HCT116 (cell line): ENCODE measurements around the gene ZNF524. TPM values are rescaled to one million over a fixed set of nuclear protein-coding genes. Genes with fewer than 3 reads are reported as not detected.

ENCODE experiments used
- ATAC-seq: fragments of 200-7000 bp; cut with Tn5 transposase; 2 replicates; pipeline ENCODE4 v1.9.1; 2020; ENCODE audit warnings: mild to moderate bottlenecking, moderate library complexity
- BruUV-seq: library from RNA; stranded (reverse); fragments of 400-500 nt; replicated peaks from 2 replicates; lab custom pipeline; 2021; lab: Mats Ljungman, UMichigan
- CTCF ChIA-PET: fragments of 300-600 bp; sonication (Branson Sonifier 250); formaldehyde crosslinking; loops from one replicate; lab custom pipeline; 2021; ENCODE audit warnings: antibody characterized with exemption; lab: Charles Lee
- POLR2A ChIA-PET: fragments of 300-600, 350-600 bp; sonication (Branson Sonifier 250); formaldehyde crosslinking; loops from one replicate; lab custom pipeline; 2021; ENCODE audit warnings: antibody characterized with exemption; lab: Charles Lee
- RAD21 ChIA-PET, 2 experiments: fragments of 300-600 bp; sonication (Branson Sonifier 250); formaldehyde crosslinking; loops; one replicate each; lab custom pipeline; 2023; ENCODE audit warnings: low total read pairs in 2 of 2; ENCODE audit not compliant: uncharacterized antibody in 2 of 2, unreplicated experiment in 2 of 2, low non-redundant PET in 1 of 2; lab: Charles Lee
- DNase-seq: peaks from one replicate; pipeline ENCODE4 v3.0.0-alpha.2; 2010; ENCODE audit warnings: low read depth, low spot score
- H2AFZ ChIP-seq: fragments of 200-600 bp; shearing (Covaris generic), sonication (generic); 2 replicates; pipeline ENCODE4 v1.6.1; 2017; ENCODE audit warnings: low read depth, mixed run types, mixed read lengths, antibody characterized with exemption, low read length; ENCODE audit not compliant: poor library complexity, severe bottlenecking
- H3K27ac ChIP-seq: 2 replicates; pipeline ENCODE4 v1.5.1; 2012; ENCODE audit warnings: low read depth, low read length
- H3K27me3 ChIP-seq: fragments of 200-600 bp; sonication (generic); 2 replicates; pipeline ENCODE4 v1.6.1; 2016; ENCODE audit warnings: mixed run types, low read length, mixed read lengths; ENCODE audit not compliant: insufficient read depth
- H3K36me3 ChIP-seq, 2 experiments: fragments of 200-500 bp in 1 of 2; fragments of 200-600 bp in 1 of 2; sonication (Bioruptor generic) in 1 of 2; sonication (generic) in 1 of 2; 2 replicates each; pipeline versions ENCODE4 v1.5.1 to v1.6.1; 2014 to 2016; ENCODE audit warnings: low read length in 2 of 2, inconsistent platforms in 1 of 2, mixed read lengths in 1 of 2, mixed run types in 1 of 2; ENCODE audit not compliant: insufficient read depth in 2 of 2, control insufficient read depth in 1 of 2
- H3K4me1 ChIP-seq, 2 experiments: fragments of 200-600 bp in 1 of 2; sonication (generic) in 1 of 2; 2 replicates each; pipeline versions ENCODE4 v1.5.1 to v1.6.1; 2012 to 2017; ENCODE audit warnings: low read length in 2 of 2, inconsistent platforms in 1 of 2, mild to moderate bottlenecking in 1 of 2, mixed read lengths in 1 of 2, mixed run types in 1 of 2, moderate library complexity in 1 of 2; ENCODE audit not compliant: insufficient read depth in 2 of 2, control insufficient read depth in 1 of 2
- H3K4me2 ChIP-seq: fragments of 200-600 bp; sonication (generic); 2 replicates; pipeline ENCODE4 v1.6.1; 2017; ENCODE audit warnings: mixed run types, low read length, mixed read lengths
- H3K4me3 ChIP-seq, 2 experiments: fragments of 200-600 bp in 1 of 2; sonication (generic) in 1 of 2; replicated peaks in 1 of 2; 2 replicates each; pipeline ENCODE4 v1.5.1; 2011 to 2016; ENCODE audit warnings: low read length in 2 of 2, control low read depth in 1 of 2, low read depth in 1 of 2, mild to moderate bottlenecking in 1 of 2, mixed read lengths in 1 of 2, mixed run types in 1 of 2
- H3K79me2 ChIP-seq: fragments of 200-600 bp; sonication (generic); 2 replicates; pipeline ENCODE4 v1.6.1; 2017; ENCODE audit warnings: mild to moderate bottlenecking, mixed run types, low read length, moderate library complexity, mixed read lengths; ENCODE audit not compliant: insufficient read depth
- H3K9ac ChIP-seq: fragments of 200-600 bp; sonication (generic); 2 replicates; pipeline ENCODE4 v1.6.1; 2016; ENCODE audit warnings: low read length, mixed read lengths
- H3K9me2 ChIP-seq: fragments of 200-600 bp; sonication (generic), shearing (Covaris generic); 2 replicates; pipeline ENCODE4 v1.6.1; 2017; ENCODE audit warnings: mixed run types, mild to moderate bottlenecking, moderate library complexity; ENCODE audit not compliant: insufficient read depth
- H3K9me3 ChIP-seq, 2 experiments: fragments of 200-500 bp in 1 of 2; fragments of 200-600 bp in 1 of 2; sonication (Bioruptor generic) in 1 of 2; sonication (generic) in 1 of 2; 2 replicates each; pipeline ENCODE4 v1.6.1; 2014 to 2017; ENCODE audit warnings: low read length in 2 of 2, mixed read lengths in 2 of 2, inconsistent platforms in 1 of 2, low read depth in 1 of 2, mild to moderate bottlenecking in 1 of 2, mixed run types in 1 of 2, moderate library complexity in 1 of 2; ENCODE audit not compliant: control insufficient read depth in 1 of 2, insufficient read depth in 1 of 2
- H4K20me1 ChIP-seq: fragments of 200-600 bp; sonication (generic), shearing (Covaris generic); 2 replicates; pipeline ENCODE4 v1.6.1; 2017; ENCODE audit warnings: mixed run types, mild to moderate bottlenecking, moderate library complexity; ENCODE audit not compliant: insufficient read depth
- ATF3 ChIP-seq: IDR thresholded peaks from 2 replicates; pipeline ENCODE4 v1.6.1; 2012
- CBX3 ChIP-seq: IDR thresholded peaks from 2 replicates; pipeline ENCODE4 v1.6.1; 2012; ENCODE audit warnings: low read depth
- JUND ChIP-seq: IDR thresholded peaks from 2 replicates; pipeline ENCODE4 v1.6.1; 2012
- MAX ChIP-seq: IDR thresholded peaks from 2 replicates; pipeline ENCODE4 v1.6.1; 2012
- POLR2AphosphoS5 ChIP-seq: IDR thresholded peaks from 2 replicates; pipeline ENCODE4 v1.6.1; 2011; ENCODE audit warnings: mild to moderate bottlenecking, low read depth, low read length, moderate library complexity
- RAD21 ChIP-seq: IDR thresholded peaks from 2 replicates; pipeline ENCODE4 v1.6.1; 2012; ENCODE audit warnings: low read depth, mild to moderate bottlenecking
- SIN3A ChIP-seq: IDR thresholded peaks from 2 replicates; pipeline ENCODE4 v1.6.1; 2012; ENCODE audit warnings: low read depth
- SP1 ChIP-seq: IDR thresholded peaks from 2 replicates; pipeline ENCODE4 v1.6.1; 2012; ENCODE audit warnings: low read depth
- SRF ChIP-seq: IDR thresholded peaks from 2 replicates; pipeline ENCODE4 v1.6.1; 2012; ENCODE audit warnings: low read depth
- intact Hi-C: fragments of 100-400 bp; cut with micrococcal nuclease; formaldehyde crosslinking; loops from 2 replicates; pipeline ENCODE4 v1.10.0; 2022
- total RNA-seq: library from RNA; stranded (reverse); gene quantifications from one replicate; pipeline ENCODE4 v1.2.1, GENCODE V29; 2021; ENCODE audit not compliant: unreplicated experiment

The ZNF524 gene
- total RNA-seq, 1 experiment from 2014 or later = 17.2 TPM

- no peaks in the 10 kb centered on the region for H3K9me3 ChIP-seq
- POLR2A ChIA-PET = no interaction called here
- no peaks in the 10 kb centered on the region for H3K27me3 ChIP-seq
- H3K9me2 ChIP-seq = no peaks in the 10 kb centered on the region
- DNase-seq = no peak
- TF ChIP-seq POLR2AphosphoS5 (no peak), ATF3 (no peak), SIN3A (no peak), SRF (no peak), CBX3 (no peak)
- TF ChIP-seq, all 23 proteins: peak for 0
- Histone ChIP-seq H3K4me3 (no peak overlapping the region; a peak in 1 of 4 replicates), H3K79me2 (no peaks in the 10 kb centered on the region), H2AFZ (peak overlapping the region; percentile 45), H3K4me2 (peak overlapping the region; percentile 63), H3K36me3 (no peaks in the 10 kb centered on the region), H3K9ac (no peak overlapping the region), H3K4me1 (peaks cover 31 to 55% of the 10 kb centered on the region in 2 experiments), H4K20me1 (no peaks in the 10 kb centered on the region), H3K27ac (no peak overlapping the region)
- no TSS peak for BruUV-seq
- intact Hi-C loops = no loop called here
- no peak for ATAC-seq
- ChIA-PET CTCF (interaction anchor here (1.4 kb wide), 1 partner anchor 49 kb away, joined by 4 read pairs; no protein-coding TSS in a partner anchor), RAD21 (interaction anchor here in 1 of 2 experiments (0.6 kb wide), 1 partner anchor 20 kb away, joined by 5 read pairs; no protein-coding TSS in a partner anchor)
Observed at GRCh38 chr19:55552206-55552605, 47.9 kb upstream of the ZNF524 start.

GRCh38 chr19:55552620-55553019 lies 47.5 kb upstream of the ZNF524 start:
- ChIA-PET RAD21 (interaction anchor here (0.6 to 0.7 kb wide), 2 partner anchors 20 to 72 kb away, joined by 3 to 5 read pairs; no protein-coding TSS in a partner anchor), POLR2A (no interaction called here), CTCF (interaction anchor here (1.4 kb wide), 1 partner anchor 49 kb away, joined by 4 read pairs; no protein-coding TSS in a partner anchor)
- Histone ChIP-seq H3K9ac (no peak overlapping the region), H3K4me1 (peaks cover 26 to 51% of the 10 kb centered on the region in 2 experiments), H3K36me3 (no peaks in the 10 kb centered on the region), H2AFZ (peak overlapping the region; percentile 45), H4K20me1 (no peaks in the 10 kb centered on the region), H3K4me2 (peak overlapping the region; percentile 63), H3K4me3 (peak overlapping the region in 1 of 2 experiments; percentile 18; a peak in 2 of 4 replicates), H3K27me3 (no peaks in the 10 kb centered on the region), H3K27ac (no peak overlapping the region), H3K79me2 (no peaks in the 10 kb centered on the region), H3K9me3 (no peaks in the 10 kb centered on the region), H3K9me2 (no peaks in the 10 kb centered on the region)
- ATAC-seq = no peak
- intact Hi-C loops = no loop called here
- no peak for TF ChIP-seq RAD21
- TF ChIP-seq JUND = no peak
- TF ChIP-seq MAX = no peak
- TF ChIP-seq SP1 = no peak
- no peak for TF ChIP-seq CBX3
- no TSS peak for BruUV-seq
- DNase-seq = no peak
